Motor neuron (in vitro differentiated cells): ENCODE measurements around the gene PDLIM7. TPM values are rescaled to one million over a fixed set of nuclear protein-coding genes. Genes with fewer than 3 reads are reported as not detected.
A peak's percentile ranks its signal among the peaks of the same experiment; 100 is the strongest.
"Not testable (repeated sequence)": the region's sequence is repeated elsewhere in the genome, so short reads cannot be mapped to it uniquely, and the experiment has no call there.

Experiments
- ATAC-seq, 8 experiments: fragments of 200-7000 bp; cut with Tn5 transposase; replicated peaks in 6 of 8; 2 replicates each; pipeline ENCODE4 v1.8.0; 2021; ENCODE audit warnings: mild to moderate bottlenecking in 8 of 8, moderate library complexity in 8 of 8
- H3K27ac ChIP-seq, 2 donors: fragments of 250-450 bp; sonication (Bioruptor Pico); 2 replicates each; pipeline ENCODE4 v1.9.0; 2021; ENCODE audit warnings: antibody characterized with exemption in 2 of 2, mild to moderate bottlenecking in 2 of 2, moderate library complexity in 1 of 2
- H3K4me1 ChIP-seq, 2 donors: fragments of 250-450 bp; sonication (Bioruptor Pico); replicated peaks in 1 of 2; 2 replicates each; pipeline ENCODE4 v1.6.1; 2021; ENCODE audit warnings: antibody characterized with exemption in 2 of 2, mild to moderate bottlenecking in 2 of 2, moderate library complexity in 1 of 2
- H3K4me3 ChIP-seq, 5 donors: fragments of 250-450 bp; sonication (Bioruptor Pico); 2 replicates each; pipeline ENCODE4 v1.9.0; 2021; ENCODE audit warnings: antibody characterized with exemption in 5 of 5, mild to moderate bottlenecking in 5 of 5, moderate library complexity in 4 of 5
- WGBS, 10 experiments: fragments of 450-650 bp; shearing (Covaris generic); methylation state at CpG; one replicate each; pipeline ENCODE4 v1.0.0; 2022; 5-methylcytosine and 5-hydroxymethylcytosine counted together
- in situ Hi-C, 9 experiments: fragments of 400-800 bp; cut with MboI; loops; one replicate each; pipeline ENCODE4 v1.15.0; 2021; ENCODE audit warnings: low sequenced_read_pairs in 9 of 9, low pct_unique_long_range_greater_than_20kb in 2 of 9; ENCODE audit not compliant: unreplicated experiment in 9 of 9
- total RNA-seq, 8 experiments: library from RNA; unstranded; fragments of 300-600 nt; gene quantifications; 2 replicates each; pipeline versions ENCODE4 v1.2.3 to v1.2.4, GENCODE V29; 2022

The PDLIM7 gene
- 100 to 1,000 TPM in 2 of 8 experiments, 10 to 100 TPM in 6; 24.6 to 116 (median 54.3) TPM for total RNA-seq

- WGBS, 10 experiments, result 0% methylated on average over 3 to 8 of the region's 73 CpGs; no CpG with 5 or more reads in 8 of the 10 experiments
- ATAC-seq, result peak; percentile 56 to 82 (median 68)
- in situ Hi-C loops, result loop anchor here in 1 of 9 experiments (25.0 kb wide), 1 partner anchor 110 kb away; the partner anchor contains the start of gene SLC34A1
- H3K4me3 ChIP-seq, result peak within 1 kb of the TSS; percentile 50 to 77 (median 59)
- peak within 1 kb of the TSS; percentile 86 to 96 for H3K27ac ChIP-seq
- peaks cover 40 to 49% of the 10 kb centered on the region in 2 donors for H3K4me1 ChIP-seq
These were observed at the start of gene PDLIM7 for GRCh38 chr5:177497292-177498012. TSS of gene PDLIM7 (minus strand) at chr5:177497604. CDS start at chr5:177496512, 1,092 bp downstream.

- Histone ChIP-seq H3K27ac (peak overlapping the region in 1 of 2 donors; percentile 12), H3K4me3 (no peak overlapping the region), H3K4me1 (peaks cover 13 to 20% of the 10 kb centered on the region in 2 donors)
- ATAC-seq, result peak; percentile 80 to 97 (median 86)
- in situ Hi-C loops, result no loop called here
- WGBS, 10 experiments, result 0 to 71% (median 22%) methylated on average over 1 of the region's 1 CpG; no CpG with 5 or more reads in 6 of the 10 experiments
These were observed 48.9 kb upstream of the PDLIM7 start for GRCh38 chr5:177546258-177546741.

GRCh38 chr5:177545487-177546257, 48.3 kb upstream of the PDLIM7 start:
- WGBS, 10 experiments, result 0 to 100% (median 59%) methylated on average over 1 to 4 of the region's 4 CpGs
- H3K4me1 ChIP-seq, result peaks cover 13 to 20% of the 10 kb centered on the region in 2 donors
- peak overlapping the region in 1 of 2 donors; percentile 50 for H3K27ac ChIP-seq
- in situ Hi-C loops, result no loop called here
- ATAC-seq, result peak in 6 of 8 experiments; percentile 7 to 63 (median 42)
- H3K4me3 ChIP-seq, result no peak overlapping the region

- in situ Hi-C loops, result no loop called here
- Histone ChIP-seq H3K4me1 (peaks cover 13 to 20% of the 10 kb centered on the region in 2 donors), H3K4me3 (no peak overlapping the region), H3K27ac (no peak overlapping the region)
- peak in 1 of 8 experiments; percentile 25 for ATAC-seq
- 14 to 93% (median 75%) methylated on average over 1 to 4 of the region's 4 CpGs; no CpG with 5 or more reads in 1 of the 10 experiments for WGBS, 10 experiments
These were observed 45.5 kb upstream of the PDLIM7 start for GRCh38 chr5:177542816-177543465.

- in situ Hi-C loops, result no loop called here
- ATAC-seq, result no peak
These were observed 43.0 kb upstream of the PDLIM7 start for GRCh38 chr5:177540438-177540837.

GRCh38 chr5:177539411-177539810, 42.0 kb upstream of the PDLIM7 start:
- no peak overlapping the region for H3K27ac ChIP-seq
- H3K4me1 ChIP-seq, result peaks cover 0 to 4% of the 10 kb centered on the region in 2 donors
- 7 to 88% (median 80%) methylated on average over 1 to 2 of the region's 2 CpGs; no CpG with 5 or more reads in 7 of the 10 experiments for WGBS, 10 experiments
- ATAC-seq, result peak in 2 of 8 experiments; percentile 28 to 42
- in situ Hi-C loops, result no loop called here
- H3K4me3 ChIP-seq, result no peak overlapping the region

More at GRCh38 chr5:177540438-177540837, 43.0 kb upstream of the PDLIM7 start:
- H3K27ac ChIP-seq, result no peak overlapping the region
- WGBS, 10 experiments, result 67 to 100% (median 96%) methylated on average over 1 to 3 of the region's 3 CpGs; no CpG with 5 or more reads in 1 of the 10 experiments
- peaks cover 2 to 5% of the 10 kb centered on the region in 2 donors for H3K4me1 ChIP-seq
- H3K4me3 ChIP-seq, result no peak overlapping the region

- H3K4me1 ChIP-seq, result peaks cover 0 to 4% of the 10 kb centered on the region in 2 donors
- ATAC-seq, result no peak
- H3K27ac ChIP-seq, result no peak overlapping the region
- in situ Hi-C loops, result no loop called here
- WGBS, 10 experiments, result 92 to 100% (median 100%) methylated on average over 1 to 9 of the region's 10 CpGs; no CpG with 5 or more reads in 5 of the 10 experiments
- no peak overlapping the region for H3K4me3 ChIP-seq
These were observed 41.5 kb upstream of the PDLIM7 start for GRCh38 chr5:177538876-177539275.

GRCh38 chr5:177537389-177538361, 40.3 kb upstream of the PDLIM7 start:
- 20 to 100% (median 83%) methylated on average over 2 to 14 of the region's 15 CpGs; no CpG with 5 or more reads in 1 of the 10 experiments for WGBS, 10 experiments
- no peak overlapping the region for H3K4me3 ChIP-seq
- H3K27ac ChIP-seq, result no peak overlapping the region
- peak in 4 of 8 experiments; percentile 38 to 87 (median 63) for ATAC-seq
- in situ Hi-C loops, result no loop called here
- no peaks in the 10 kb centered on the region for H3K4me1 ChIP-seq

GRCh38 chr5:177536386-177536785, 39.0 kb upstream of the PDLIM7 start:
- WGBS, 10 experiments, result 89% methylated on average over 2 of the region's 10 CpGs; no CpG with 5 or more reads in 9 of the 10 experiments
- no peak overlapping the region for H3K27ac ChIP-seq
- H3K4me3 ChIP-seq, result no peak overlapping the region
- H3K4me1 ChIP-seq, result no peaks in the 10 kb centered on the region
- no peak for ATAC-seq
- in situ Hi-C loops, result no loop called here

GRCh38 chr5:177535125-177535524, 37.7 kb upstream of the PDLIM7 start:
- no peak overlapping the region for H3K4me3 ChIP-seq
- in situ Hi-C loops, result no loop called here
- H3K27ac ChIP-seq, result no peak overlapping the region
- 81 to 100% (median 89%) methylated on average over 3 to 7 of the region's 7 CpGs for WGBS, 10 experiments
- no peak for ATAC-seq
- H3K4me1 ChIP-seq, result no peaks in the 10 kb centered on the region

GRCh38 chr5:177534433-177534832, 37.0 kb upstream of the PDLIM7 start:
- ATAC-seq, in situ Hi-C loops, H3K4me1 ChIP-seq, H3K4me3 ChIP-seq, H3K27ac ChIP-seq: not testable (repeated sequence)
- 90 to 100% (median 98%) methylated on average over 1 to 7 of the region's 7 CpGs for WGBS, 10 experiments
